Sigmoid colon (tissue), 7 donors: ENCODE data around the gene FSTL1. TPM values are rescaled to one million over a fixed set of nuclear protein-coding genes. Genes with fewer than 3 reads are reported as not detected.
"Not testable (repeated sequence)": the region's sequence is repeated elsewhere in the genome, so short reads cannot be mapped to it uniquely, and the experiment has no call there.

ENCODE experiments used
- DNase-seq: peaks from one replicate; pipeline ENCODE4 v3.0.0-alpha.2; 2019
- H3K27ac ChIP-seq, 4 donors: fragments of 200-600 bp; sonication (generic); one replicate each; pipeline ENCODE4 v1.5.1; 2016 to 2019; ENCODE audit warnings: mild to moderate bottlenecking in 1 of 4
- H3K27me3 ChIP-seq, 3 donors: fragments of 200-600 bp; sonication (generic); one replicate each; pipeline ENCODE4 v1.5.1; 2019; ENCODE audit warnings: mild to moderate bottlenecking in 1 of 3
- H3K36me3 ChIP-seq, 4 donors: fragments of 200-600 bp; sonication (generic); one replicate each; pipeline ENCODE4 v1.5.1; 2016 to 2019
- H3K4me1 ChIP-seq, 4 donors: fragments of 200-600 bp; sonication (generic); one replicate each; pipeline ENCODE4 v1.5.1; 2017 to 2019
- H3K4me3 ChIP-seq, 4 donors: fragments of 200-600 bp; sonication (generic); one replicate each; pipeline ENCODE4 v1.5.1; 2017 to 2019; ENCODE audit warnings: mild to moderate bottlenecking in 2 of 4, moderate library complexity in 1 of 4
- H3K9me3 ChIP-seq, 4 donors: fragments of 200-600 bp in 3 of 4; sonication (generic) in 3 of 4; one replicate each; pipeline versions ENCODE4 v1.5.1 to v1.6.1; 2013 to 2019
- CTCF ChIP-seq, 4 experiments: fragments of 450-650 bp in 3 of 4; fragments of 200-600 bp in 1 of 4; IDR thresholded peaks; one replicate each; pipeline ENCODE4 v1.5.1; 2016 to 2019; ENCODE audit warnings: antibody characterized with exemption in 4 of 4, mild to moderate bottlenecking in 3 of 4, moderate library complexity in 2 of 4
- EP300 ChIP-seq, 4 donors: sonication (generic); formaldehyde crosslinking; IDR thresholded peaks; one replicate each; pipeline ENCODE4 v1.6.1; 2017; ENCODE audit warnings: antibody characterized with exemption in 4 of 4
- POLR2A ChIP-seq, 2 donors: fragments of 450-650 bp; IDR thresholded peaks; one replicate each; pipeline ENCODE4 v1.6.1; 2016; ENCODE audit warnings: antibody characterized with exemption in 2 of 2, mild to moderate bottlenecking in 2 of 2, moderate library complexity in 2 of 2
- POLR2AphosphoS5 ChIP-seq, 4 donors: sonication (generic); formaldehyde crosslinking; IDR thresholded peaks; one replicate each; pipeline ENCODE4 v1.6.1; 2017; ENCODE audit warnings: antibody characterized with exemption in 4 of 4
- WGBS, 2 donors: extraction: QIAGEN DNeasy Blood & Tissue Kit; methylation state at CpG; one replicate each; pipeline ENCODE4 v1.1.7; 2013; 5-methylcytosine and 5-hydroxymethylcytosine counted together
- intact Hi-C: fragments of 100-400 bp; cut with DNase I; formaldehyde crosslinking; loops from one replicate; pipeline ENCODE4 v1.15.1; 2023
- polyA plus RNA-seq, 3 donors: library from polyadenylated mRNA; stranded (reverse); fragments of 200-250 nt; gene quantifications; one replicate each; pipeline ENCODE4 v1.2.3, GENCODE V29; 2013
- total RNA-seq, 4 donors: library from RNA; depleted of rRNA; stranded (reverse); fragments of >200 nt; gene quantifications; one replicate each; pipeline ENCODE4 v1.1.0, GENCODE V29; 2016
- donor health status: healthy with polysubstance abuse.
- donor health status: Bipolar disorder and iron deficiency.
- donor health status: healthy.

FSTL1 gene
- total and polyA plus RNA-seq, 7 donors = 8.1 to 653 (median 266) TPM

DNA sequence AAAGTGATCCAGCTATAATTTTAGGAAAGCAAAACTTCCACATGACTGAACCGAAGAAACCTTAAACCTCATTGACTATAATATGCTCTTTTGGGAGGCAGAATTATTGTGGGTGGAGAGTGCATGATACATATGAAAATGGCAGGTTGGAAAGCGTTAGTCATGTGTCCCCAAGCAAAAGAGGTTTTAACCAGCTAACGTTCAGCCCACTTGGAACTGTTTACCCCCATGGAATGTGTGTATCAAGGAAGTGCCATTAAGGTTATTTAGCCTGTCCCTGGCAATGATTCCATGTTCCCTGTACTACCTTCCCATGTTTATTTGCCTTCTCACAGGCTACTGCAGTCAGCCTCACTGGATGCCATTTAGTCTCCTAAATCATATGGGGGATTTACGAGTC lies 57.5 kb downstream of the FSTL1 start:
- Histone ChIP-seq H3K9me3 (no peaks in the 10 kb centered on the region), H3K27me3 (no peaks in the 10 kb centered on the region), H3K4me1 (peaks cover 0 to 28% (median 3%) of the 10 kb centered on the region in 4 donors), H3K4me3 (no peak overlapping the region), H3K27ac (no peak overlapping the region), H3K36me3 (peaks cover 18 to 49% (median 33%) of the 10 kb centered on the region in 4 donors)
- intact Hi-C loops = no loop called here
- DNase-seq = no peak
- TF ChIP-seq CTCF (IDR thresholded peaks at IDR 0.05) (no peak), POLR2AphosphoS5 (IDR thresholded peaks at IDR 0.05) (peak in 1 of 4 donors; percentile 35)
- WGBS, 2 donors = 56 to 83% methylated on average over 4 of the region's 4 CpGs

DNA sequence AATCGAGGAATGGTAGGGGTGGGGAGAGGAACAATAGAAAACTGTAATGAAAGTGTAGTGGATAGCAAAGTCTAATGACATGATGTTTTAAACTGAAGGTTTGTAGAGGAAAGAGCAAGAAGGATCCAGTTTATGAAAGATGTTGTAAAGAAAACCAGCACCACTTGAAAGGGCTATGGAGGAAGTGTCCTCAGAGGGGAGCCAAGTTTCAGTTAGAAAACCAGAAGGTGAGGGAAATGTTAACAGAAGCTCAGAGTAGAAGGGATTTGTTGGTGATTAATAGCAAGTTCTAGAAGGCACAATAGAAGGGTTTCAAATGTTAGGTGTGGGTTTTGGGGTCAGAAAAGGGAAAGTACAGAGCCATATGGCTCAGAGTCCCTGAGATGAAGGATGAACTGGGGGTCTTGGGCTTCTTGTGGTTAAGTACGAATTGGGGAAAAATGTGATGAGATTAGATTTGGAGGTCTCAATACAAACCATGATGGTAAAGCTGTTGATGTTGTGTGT lies 67.8 kb downstream of the FSTL1 start:
- no peak for DNase-seq
- intact Hi-C loops = no loop called here
- Histone ChIP-seq H3K27ac (no peak overlapping the region), H3K27me3 (no peaks in the 10 kb centered on the region), H3K9me3 (no peaks in the 10 kb centered on the region), H3K4me3 (no peak overlapping the region), H3K4me1 (no peaks in the 10 kb centered on the region), H3K36me3 (no peaks in the 10 kb centered on the region)
- TF ChIP-seq POLR2AphosphoS5 (IDR thresholded peaks at IDR 0.05) (no peak), CTCF (IDR thresholded peaks at IDR 0.05) (no peak), EP300 (IDR thresholded peaks at IDR 0.05) (no peak), POLR2A (IDR thresholded peaks at IDR 0.05) (no peak)
- WGBS, 2 donors = 72 to 89% methylated on average over 2 of the region's 2 CpGs

DNA sequence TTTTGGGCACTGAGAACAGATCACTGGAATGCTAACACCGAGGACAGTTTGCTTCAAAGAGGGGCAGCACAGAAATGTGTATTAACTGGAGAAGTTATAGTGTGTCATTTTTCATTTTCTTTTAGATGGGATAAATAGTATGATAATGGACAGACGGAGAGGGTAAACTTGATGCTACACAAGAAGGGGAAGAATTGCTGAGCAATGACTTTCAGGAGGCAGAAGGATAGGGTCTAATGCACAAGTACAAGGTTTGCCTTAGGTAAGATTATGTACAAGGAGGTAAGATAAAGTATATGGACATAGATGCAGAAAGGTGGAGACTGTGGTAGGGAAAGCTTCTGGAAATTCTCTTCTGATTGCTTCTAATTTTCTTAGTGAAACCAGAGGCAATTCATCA lies 69.3 kb downstream of the FSTL1 start:
- H3K27me3 ChIP-seq = no peaks in the 10 kb centered on the region
- no peak for DNase-seq
- WGBS, 2 donors = 88 to 91% methylated on average over 2 of the region's 2 CpGs
- TF ChIP-seq POLR2A (IDR thresholded peaks at IDR 0.05) = no peak
- TF ChIP-seq POLR2AphosphoS5 (IDR thresholded peaks at IDR 0.05) = no peak
- TF ChIP-seq EP300 (IDR thresholded peaks at IDR 0.05) = no peak
- no peak for TF ChIP-seq CTCF (IDR thresholded peaks at IDR 0.05)
- no peaks in the 10 kb centered on the region for H3K36me3 ChIP-seq
- H3K4me1 ChIP-seq = no peaks in the 10 kb centered on the region
- H3K9me3 ChIP-seq = no peaks in the 10 kb centered on the region
- intact Hi-C loops = no loop called here
- no peak overlapping the region for H3K27ac ChIP-seq
- no peak overlapping the region for H3K4me3 ChIP-seq

DNA sequence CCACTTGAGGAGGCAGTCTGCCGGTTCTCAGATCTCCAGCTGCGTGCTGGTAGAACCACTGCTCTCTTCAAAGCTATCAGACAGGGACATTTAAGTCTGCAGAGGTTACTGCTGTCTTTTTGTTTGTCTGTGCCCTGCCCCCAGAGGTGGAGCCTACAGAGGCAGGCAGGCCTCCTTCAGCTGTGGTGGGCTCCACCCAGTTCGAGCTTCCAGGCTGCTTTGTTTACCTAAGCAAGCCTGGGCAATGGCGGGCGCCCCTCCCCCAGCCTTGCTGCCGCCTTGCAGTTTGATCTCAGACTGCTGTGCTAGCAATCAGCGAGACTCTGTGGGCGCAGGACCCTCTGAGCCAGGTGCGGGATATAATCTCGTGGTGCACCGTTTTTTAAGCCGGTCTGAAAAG lies 72.8 kb downstream of the FSTL1 start:
- WGBS, 2 donors = 45 to 62% methylated on average over 8 to 12 of the region's 12 CpGs
- H3K9me3 ChIP-seq, H3K4me1 ChIP-seq, H3K4me3 ChIP-seq, H3K27ac ChIP-seq, H3K27me3 ChIP-seq, intact Hi-C loops, DNase-seq, H3K36me3 ChIP-seq: not testable (repeated sequence)

DNA sequence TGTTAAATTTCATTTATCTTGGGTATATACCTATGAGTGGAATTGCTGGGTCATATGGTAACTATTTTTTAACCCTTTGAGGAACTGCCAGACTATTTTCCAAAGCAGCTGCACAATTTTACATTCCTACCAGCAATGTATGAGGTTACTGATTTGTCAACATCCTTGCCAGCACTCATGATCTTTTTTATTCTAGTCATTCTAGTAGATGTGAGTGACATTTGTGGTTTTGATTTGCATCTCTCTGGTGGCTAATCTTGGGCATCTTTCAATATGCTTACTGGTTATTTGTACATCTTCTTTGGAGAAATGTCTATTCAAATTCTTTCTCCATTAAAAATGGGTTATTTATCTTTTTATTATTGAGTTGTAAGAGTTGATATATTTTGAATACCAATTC lies 80.3 kb downstream of the FSTL1 start:
- no peaks in the 10 kb centered on the region for H3K36me3 ChIP-seq
- intact Hi-C loops = no loop called here
- no peak for DNase-seq
- no peaks in the 10 kb centered on the region for H3K4me1 ChIP-seq
- TF ChIP-seq POLR2AphosphoS5 (IDR thresholded peaks at IDR 0.05) = no peak
- no peak for TF ChIP-seq CTCF (IDR thresholded peaks at IDR 0.05)
- no peak for TF ChIP-seq EP300 (IDR thresholded peaks at IDR 0.05)
- no peak for TF ChIP-seq POLR2A (IDR thresholded peaks at IDR 0.05)
- no peak overlapping the region for H3K4me3 ChIP-seq
- H3K27me3 ChIP-seq = no peaks in the 10 kb centered on the region
- H3K27ac ChIP-seq = no peak overlapping the region
- H3K9me3 ChIP-seq = no peaks in the 10 kb centered on the region
